Epithelial cell of alveolus of lung (primary cell): Measurements from ENCODE around the gene MON1B. TPM values are rescaled to one million over a fixed set of nuclear protein-coding genes. Genes with fewer than 3 reads are reported as not detected.

Experiments
- total RNA-seq: library from RNA; depleted of rRNA; stranded (reverse); fragments of >200 nt; gene quantifications from 2 replicates; pipeline ENCODE4 v1.2.1, GENCODE V29; 2015

Gene MON1B
- total RNA-seq, result 20.3 and 27.2 TPM in 2 replicates

DNA sequence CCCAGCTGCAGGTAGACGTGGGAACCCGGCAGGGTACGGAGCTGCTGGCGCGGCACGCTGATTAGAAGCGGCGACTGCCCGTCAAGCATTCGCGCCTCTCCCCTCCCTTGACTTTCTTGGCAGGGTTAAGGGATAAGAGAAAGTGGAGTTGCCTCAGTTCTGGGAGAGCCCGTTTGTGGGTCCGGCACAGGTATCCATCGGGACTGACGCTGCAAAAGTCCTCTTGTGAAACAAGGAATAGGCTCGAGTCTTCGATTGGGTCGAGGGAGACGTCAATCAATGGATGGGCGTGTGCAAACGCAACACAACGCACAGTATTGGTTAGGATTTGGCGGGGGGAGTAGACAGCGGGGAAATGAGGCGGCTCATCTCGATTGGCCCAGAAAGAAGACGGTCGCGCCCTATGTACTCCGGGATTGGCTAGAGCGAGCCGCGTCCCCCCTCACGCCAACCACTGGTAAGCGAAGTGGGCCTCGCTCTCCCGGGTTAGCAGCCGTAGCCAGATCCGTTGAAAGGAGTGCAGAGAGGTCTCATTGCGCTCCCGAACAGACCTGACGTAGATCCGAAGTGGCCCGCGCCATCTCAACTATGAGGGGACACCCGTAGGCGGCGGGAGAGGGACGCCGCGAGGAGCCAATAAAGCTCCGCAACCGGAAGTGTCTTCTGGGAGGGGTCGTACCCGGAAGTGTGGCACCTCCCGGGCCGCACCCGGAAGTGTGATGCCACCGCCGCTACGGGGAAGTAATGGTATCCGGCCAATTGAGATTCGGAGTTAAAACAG is at the start of gene MON1B:
Gene MON1B (plus strand): TSS at position 713 of the 781 bp plus-strand sequence. CDS start 296 bp downstream, outside the sequence.

DNA sequence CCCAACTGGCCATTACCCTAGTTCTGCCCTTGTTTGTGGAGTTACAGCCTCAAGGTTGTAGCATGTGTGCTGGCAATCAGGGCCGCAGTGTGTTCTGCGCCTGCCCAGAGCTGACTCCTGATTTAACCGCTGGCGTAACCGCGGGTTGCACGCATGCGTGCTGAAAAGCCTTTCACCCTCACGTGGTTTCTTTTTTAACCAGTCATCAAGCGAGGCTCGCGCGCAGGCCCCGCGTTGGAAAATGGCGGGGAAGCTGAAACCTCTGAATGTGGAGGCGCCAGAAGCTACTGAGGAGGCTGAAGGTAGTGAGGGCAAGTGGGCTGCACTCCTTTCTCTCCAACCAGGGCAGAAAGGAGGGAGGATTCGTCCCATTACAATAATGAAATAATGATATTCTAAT is 8.2 kb downstream of the MON1B start, which contains the start of gene SYCE1L:
Gene SYCE1L (plus strand): TSS at position 198 of the 400 bp plus-strand sequence. CDS start 44 bp downstream, at position 242.

Other genes starting within 250 kb of the MON1B start
- gene SYCE1L, start 8.2 kb downstream of the MON1B start, total RNA-seq, result 0.96 and 1.7 TPM in 2 replicates
- 0.16 and 1.3 TPM in 2 replicates for gene ADAMTS18, start 243.8 kb downstream of the MON1B start, total RNA-seq